Eye (tissue), 1 donor: ENCODE measurements around the gene TENM4.

Experiments
- DNase-seq: peaks from one replicate; pipeline ENCODE4 v3.0.0-alpha.2; 2015

Gene TENM4

GRCh38 chr11:78603792-78604191, 837.0 kb downstream of the TENM4 start:
- no peak for DNase-seq
